GM12873 (cell line): ENCODE data around the gene PIP5KL1.
A peak's percentile ranks its signal among the peaks of the same experiment; 100 is the strongest.

Experiments used
- TF ChIP-seq, protein P1 (sequence below): IDR thresholded peaks from 2 replicates; pipeline ENCODE4 v1.5.1; 2012; ENCODE audit warnings: low read depth, mild to moderate bottlenecking, moderate library complexity, low read length, control low read depth; ENCODE audit not compliant: insufficient read depth; ENCODE audit errors: missing control alignments

The PIP5KL1 gene

DNA sequence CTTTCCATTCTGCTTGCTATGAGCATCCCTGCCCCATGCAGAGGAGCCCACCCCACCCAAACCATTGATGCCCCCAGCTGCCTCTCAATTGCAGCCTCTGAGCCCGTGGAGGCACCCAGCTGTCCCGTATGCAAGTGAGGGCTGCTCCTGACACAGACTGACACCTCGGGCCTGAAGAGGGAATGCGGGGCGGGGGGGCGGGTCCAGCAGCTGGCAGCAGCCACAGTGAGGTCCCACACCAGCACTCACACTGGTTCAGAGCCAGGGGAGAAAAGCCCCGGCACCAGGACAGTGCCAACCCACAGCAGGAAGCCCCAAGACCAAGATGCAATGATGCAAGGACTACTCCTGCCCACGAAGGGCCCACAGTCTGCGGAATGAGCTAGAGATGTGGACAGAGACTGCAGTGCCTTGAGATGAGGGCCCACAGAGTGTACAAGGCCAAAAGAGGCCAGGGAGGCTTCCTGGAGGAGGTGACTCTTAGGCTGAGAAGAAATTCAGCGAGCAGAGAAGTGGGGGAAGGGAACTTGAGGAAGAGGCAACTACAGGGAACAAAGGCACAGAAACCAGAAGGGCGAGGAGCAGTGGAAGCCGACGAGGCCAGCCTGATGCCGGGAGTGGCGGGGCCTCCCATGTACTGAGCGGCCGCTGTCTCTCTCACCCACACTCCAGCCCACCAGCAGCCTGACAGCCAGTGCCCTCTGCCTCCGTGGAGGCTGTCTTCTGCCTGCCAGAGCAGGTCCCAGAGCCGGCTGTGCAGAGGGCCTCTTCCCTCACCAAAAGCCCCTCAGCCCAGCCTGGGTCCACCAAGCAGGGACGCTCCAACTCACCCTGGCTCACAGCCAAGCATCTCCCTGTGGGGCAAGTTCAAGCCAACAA lies 41.0 kb upstream of the PIP5KL1 start:
- TF ChIP-seq, protein P1, sequence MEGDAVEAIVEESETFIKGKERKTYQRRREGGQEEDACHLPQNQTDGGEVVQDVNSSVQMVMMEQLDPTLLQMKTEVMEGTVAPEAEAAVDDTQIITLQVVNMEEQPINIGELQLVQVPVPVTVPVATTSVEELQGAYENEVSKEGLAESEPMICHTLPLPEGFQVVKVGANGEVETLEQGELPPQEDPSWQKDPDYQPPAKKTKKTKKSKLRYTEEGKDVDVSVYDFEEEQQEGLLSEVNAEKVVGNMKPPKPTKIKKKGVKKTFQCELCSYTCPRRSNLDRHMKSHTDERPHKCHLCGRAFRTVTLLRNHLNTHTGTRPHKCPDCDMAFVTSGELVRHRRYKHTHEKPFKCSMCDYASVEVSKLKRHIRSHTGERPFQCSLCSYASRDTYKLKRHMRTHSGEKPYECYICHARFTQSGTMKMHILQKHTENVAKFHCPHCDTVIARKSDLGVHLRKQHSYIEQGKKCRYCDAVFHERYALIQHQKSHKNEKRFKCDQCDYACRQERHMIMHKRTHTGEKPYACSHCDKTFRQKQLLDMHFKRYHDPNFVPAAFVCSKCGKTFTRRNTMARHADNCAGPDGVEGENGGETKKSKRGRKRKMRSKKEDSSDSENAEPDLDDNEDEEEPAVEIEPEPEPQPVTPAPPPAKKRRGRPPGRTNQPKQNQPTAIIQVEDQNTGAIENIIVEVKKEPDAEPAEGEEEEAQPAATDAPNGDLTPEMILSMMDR: no peak

DNA sequence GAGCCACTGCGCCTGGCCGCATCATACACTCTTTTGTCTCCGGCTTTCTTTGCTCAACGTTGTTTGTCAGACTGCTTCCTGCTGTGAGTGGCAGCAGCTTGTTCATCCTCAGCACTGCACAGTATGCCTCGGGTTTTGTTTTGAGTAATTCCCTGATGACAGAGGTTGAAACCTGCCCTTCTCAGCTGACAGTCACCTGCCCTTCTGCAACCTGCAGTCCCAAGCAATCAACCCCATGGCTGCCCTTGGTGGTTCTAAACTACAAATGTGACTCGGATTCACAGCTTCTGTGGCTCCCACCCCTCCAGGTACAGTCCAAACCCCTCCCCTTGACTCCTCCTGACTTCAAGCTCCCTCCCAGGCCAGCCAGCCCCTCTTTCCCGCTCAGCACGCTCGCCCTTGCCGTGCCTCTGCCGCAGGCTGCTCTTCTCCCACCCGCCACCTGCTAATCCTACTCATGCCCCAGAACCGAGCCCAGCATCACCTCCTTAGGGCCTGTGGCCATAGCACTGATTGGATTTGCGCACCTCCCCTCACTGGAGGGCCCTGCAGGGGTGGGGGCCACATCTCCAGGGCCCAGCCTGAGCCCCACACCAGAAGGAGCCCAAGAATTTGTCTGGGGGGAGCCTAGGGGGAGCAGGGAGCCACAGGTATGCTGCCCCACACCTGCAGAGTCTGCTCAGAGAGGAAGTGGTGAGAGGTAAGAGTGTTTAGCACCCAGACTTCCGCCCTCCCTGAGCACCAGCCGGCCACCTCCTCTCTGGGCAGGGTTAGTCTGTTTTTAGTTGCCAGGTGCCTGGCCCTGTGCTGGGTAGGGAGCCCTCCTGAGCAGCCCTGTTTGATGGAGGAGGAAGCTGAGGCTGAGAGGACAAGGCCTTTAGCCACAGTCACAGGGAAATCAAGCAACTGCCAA lies 40.1 kb upstream of the PIP5KL1 start:
- TF ChIP-seq, protein P1: no peak

DNA sequence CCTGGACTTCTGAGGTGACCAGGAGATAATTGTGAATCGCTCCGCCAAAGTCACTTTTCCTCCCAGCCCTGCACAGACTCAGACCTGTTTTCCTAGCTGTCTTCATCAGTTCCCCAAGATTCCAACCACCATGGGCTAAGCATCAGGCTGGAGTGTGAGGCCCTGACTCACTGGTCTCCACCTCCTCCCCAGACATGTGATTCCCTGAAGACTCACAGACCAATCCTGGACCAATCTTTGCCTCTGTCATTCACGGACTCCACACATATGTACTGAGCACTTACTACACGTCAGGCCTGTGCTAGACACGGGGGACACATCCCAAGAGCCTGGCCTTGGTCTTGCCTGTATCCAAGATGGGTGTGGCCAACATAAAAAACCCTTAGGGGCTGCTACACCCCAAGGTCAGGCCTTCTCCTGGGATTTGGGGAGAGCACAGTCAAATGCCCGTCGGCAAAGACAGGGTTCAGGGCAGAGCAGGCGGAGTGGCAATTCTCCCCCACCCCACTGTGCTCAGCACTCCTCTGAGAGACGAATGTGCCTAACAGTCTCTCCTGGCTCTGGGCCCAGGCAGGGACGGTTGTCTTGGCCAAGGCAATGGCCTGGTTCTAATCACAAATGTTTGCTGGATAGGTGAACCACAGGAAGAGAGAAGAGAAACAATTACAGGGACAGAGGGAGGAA lies 38.3 kb upstream of the PIP5KL1 start:
- TF ChIP-seq, protein P1: no peak

DNA sequence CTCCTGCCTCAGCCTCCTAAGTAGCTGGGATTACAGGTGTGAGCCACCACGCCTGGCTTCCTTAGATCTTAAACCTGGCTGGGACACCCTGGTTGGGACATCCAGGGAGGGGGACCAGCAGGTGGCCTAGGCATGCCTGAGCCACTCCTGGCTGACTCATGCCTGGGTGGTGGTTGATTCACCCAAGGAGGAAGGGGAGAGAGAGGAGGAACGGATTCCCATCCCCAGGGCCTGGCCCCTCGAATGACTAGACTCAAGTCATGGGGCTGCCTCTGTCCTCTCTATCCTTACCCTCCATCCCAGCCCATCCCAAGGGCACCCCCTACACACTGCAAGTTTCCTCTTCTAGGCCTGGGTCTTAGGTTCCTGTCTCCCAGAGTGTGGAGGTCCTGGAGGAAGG lies 37.5 kb upstream of the PIP5KL1 start:
- TF ChIP-seq, protein P1: peak; percentile 6

DNA sequence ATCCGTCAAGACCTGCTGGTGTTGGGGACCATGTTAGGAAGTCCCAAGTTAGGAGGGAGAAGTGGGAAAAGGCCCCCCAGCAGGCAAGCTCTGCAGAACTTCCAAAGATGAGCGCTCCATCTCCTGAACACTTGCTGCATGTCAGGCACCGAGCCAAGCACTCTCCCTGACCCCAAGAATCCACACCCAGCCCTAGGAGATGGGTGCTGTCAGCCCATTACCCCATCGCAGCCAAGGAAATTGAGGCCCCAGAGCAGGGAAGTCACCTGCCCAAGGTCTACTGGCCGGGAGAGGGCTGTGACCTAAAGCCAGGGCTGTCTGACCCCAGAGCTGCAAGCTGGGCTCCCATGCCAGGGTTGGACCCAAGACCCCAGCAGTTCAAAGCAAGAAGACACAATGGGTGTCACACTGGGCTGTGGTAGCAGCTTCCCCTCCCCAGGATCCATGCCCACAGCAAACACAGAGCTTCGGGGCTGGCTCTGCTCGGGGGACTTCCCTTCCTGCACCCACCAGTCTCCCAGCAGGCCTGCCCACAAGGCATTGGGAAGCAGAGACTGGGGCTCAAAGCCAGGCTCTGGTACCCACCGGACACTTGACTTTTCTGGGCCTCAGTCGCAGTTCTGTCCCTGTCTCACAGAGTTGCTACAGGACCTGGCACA lies 36.7 kb upstream of the PIP5KL1 start:
- TF ChIP-seq, protein P1: no peak

DNA sequence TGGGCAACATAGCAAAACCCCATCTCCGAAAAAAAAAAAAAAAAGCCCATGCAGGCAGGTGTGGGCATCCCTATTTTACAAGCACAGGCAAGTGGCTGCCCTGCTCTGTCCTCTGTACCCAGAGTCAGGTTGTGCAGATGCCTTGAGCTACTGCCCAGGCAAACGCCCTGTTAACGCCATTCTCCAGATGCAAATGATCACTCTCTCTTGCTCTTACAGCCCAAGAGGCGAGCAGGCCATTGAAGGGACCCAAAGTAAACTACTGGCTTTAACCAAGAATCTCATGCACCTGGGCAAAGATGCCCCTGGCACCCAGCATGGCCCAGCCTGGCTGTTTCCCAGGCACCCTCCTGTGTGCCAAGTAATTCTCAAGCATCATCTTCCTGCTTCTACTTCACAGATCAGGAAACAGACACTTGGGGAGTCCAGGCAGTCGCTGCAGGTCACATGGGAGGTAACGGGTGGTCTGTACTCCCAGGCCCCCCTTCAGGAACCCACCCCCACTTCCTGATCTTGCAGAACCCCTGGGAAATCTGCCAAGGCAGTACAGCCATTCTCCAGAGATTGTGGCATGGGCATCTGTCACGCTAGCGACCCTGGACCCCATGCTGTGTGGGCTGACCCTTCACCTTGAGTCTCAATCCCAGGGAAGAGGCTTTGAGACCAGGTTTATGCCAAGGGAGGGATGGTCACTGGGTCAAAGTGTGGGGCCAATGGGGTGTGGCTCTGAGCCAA lies 36.0 kb upstream of the PIP5KL1 start:
- TF ChIP-seq, protein P1: no peak
